Progenitor cell of endocrine pancreas (in vitro differentiated cells): ENCODE measurements around the gene METTL13. TPM values are rescaled to one million over a fixed set of nuclear protein-coding genes. Genes with fewer than 3 reads are reported as not detected.
A peak's percentile ranks its signal among the peaks of the same experiment; 100 is the strongest.

Experiments
- DNase-seq: peaks from one replicate; pipeline ENCODE4 v3.0.0; 2021; ENCODE audit warnings: low spot score; ENCODE audit not compliant: unreplicated experiment
- H3K27ac Mint-ChIP-seq: 2 replicates; pipeline ENCODE4 v1.8.0; 2021; ENCODE audit warnings: mild to moderate bottlenecking, moderate library complexity, mixed read lengths
- H3K27me3 Mint-ChIP-seq: 2 replicates; pipeline ENCODE4 v1.8.0; 2021; ENCODE audit warnings: mixed read lengths
- H3K36me3 Mint-ChIP-seq: 2 replicates; pipeline ENCODE4 v1.8.0; 2022; ENCODE audit warnings: mixed read lengths; ENCODE audit not compliant: insufficient read depth
- H3K4me1 Mint-ChIP-seq: 2 replicates; pipeline ENCODE4 v1.8.0; 2021; ENCODE audit warnings: low read depth, mixed read lengths
- H3K4me3 Mint-ChIP-seq: 2 replicates; pipeline ENCODE4 v1.8.0; 2021; ENCODE audit warnings: low read depth, mild to moderate bottlenecking, moderate library complexity, mixed read lengths
- H3K9me3 Mint-ChIP-seq: 2 replicates; pipeline ENCODE4 v1.8.0; 2021; ENCODE audit warnings: low read depth, mixed read lengths
- CTCF ChIP-seq: fragments of 200-600 bp; sonication (generic); IDR thresholded peaks from one replicate; pipeline ENCODE4 v1.5.0; 2021; ENCODE audit warnings: antibody characterized with exemption, mild to moderate bottlenecking; ENCODE audit not compliant: unreplicated experiment
- total RNA-seq: library from RNA; stranded (reverse); gene quantifications from 2 replicates; pipeline ENCODE4 v1.2.1, GENCODE V29; 2021

The METTL13 gene
- total RNA-seq, 1 donor from 2014 or later: 30.8 TPM

GRCh38 chr1:171800851-171801250 lies 19.4 kb downstream of the METTL13 start:
- H3K36me3 Mint-ChIP-seq: no peaks in the 10 kb centered on the region
- H3K9me3 Mint-ChIP-seq: no peaks in the 10 kb centered on the region
- no peak for DNase-seq
- no peaks in the 10 kb centered on the region for H3K4me1 Mint-ChIP-seq
- no peak for TF ChIP-seq CTCF
- peak overlapping the region; percentile 57 for H3K27ac Mint-ChIP-seq
- H3K27me3 Mint-ChIP-seq: no peaks in the 10 kb centered on the region
- H3K4me3 Mint-ChIP-seq: no peak overlapping the region

GRCh38 chr1:171801487-171801891 lies 20.0 kb downstream of the METTL13 start:
- H3K9me3 Mint-ChIP-seq: no peaks in the 10 kb centered on the region
- TF ChIP-seq CTCF: peak; percentile 84
- no peaks in the 10 kb centered on the region for H3K36me3 Mint-ChIP-seq
- H3K4me3 Mint-ChIP-seq: no peak overlapping the region
- no peaks in the 10 kb centered on the region for H3K27me3 Mint-ChIP-seq
- H3K4me1 Mint-ChIP-seq: no peaks in the 10 kb centered on the region
- no peak overlapping the region for H3K27ac Mint-ChIP-seq
- no peak for DNase-seq

GRCh38 chr1:171802207-171802606 lies 20.7 kb downstream of the METTL13 start:
- TF ChIP-seq CTCF: no peak
- Mint-ChIP-seq H3K36me3 (no peaks in the 10 kb centered on the region), H3K27ac (no peak overlapping the region), H3K27me3 (no peaks in the 10 kb centered on the region), H3K4me3 (no peak overlapping the region), H3K4me1 (no peaks in the 10 kb centered on the region), H3K9me3 (no peaks in the 10 kb centered on the region)
- no peak for DNase-seq

GRCh38 chr1:171803045-171803444 lies 21.6 kb downstream of the METTL13 start:
- H3K27ac Mint-ChIP-seq: no peak overlapping the region
- no peak for DNase-seq
- H3K4me1 Mint-ChIP-seq: no peaks in the 10 kb centered on the region
- no peaks in the 10 kb centered on the region for H3K36me3 Mint-ChIP-seq
- H3K9me3 Mint-ChIP-seq: no peaks in the 10 kb centered on the region
- no peak for TF ChIP-seq CTCF
- no peaks in the 10 kb centered on the region for H3K27me3 Mint-ChIP-seq
- H3K4me3 Mint-ChIP-seq: no peak overlapping the region

GRCh38 chr1:171803461-171804022 lies 22.1 kb downstream of the METTL13 start:
- H3K36me3 Mint-ChIP-seq: no peaks in the 10 kb centered on the region
- no peaks in the 10 kb centered on the region for H3K9me3 Mint-ChIP-seq
- H3K27me3 Mint-ChIP-seq: no peaks in the 10 kb centered on the region
- no peak for DNase-seq
- H3K27ac Mint-ChIP-seq: no peak overlapping the region
- H3K4me1 Mint-ChIP-seq: no peaks in the 10 kb centered on the region
- TF ChIP-seq CTCF: no peak
- no peak overlapping the region for H3K4me3 Mint-ChIP-seq
